ENCODE results near the gene SLC26A8. TPM values are rescaled to one million over a fixed set of nuclear protein-coding genes. Genes with fewer than 3 reads are reported as not detected.
"Not testable (repeated sequence)": the region's sequence is repeated elsewhere in the genome, so short reads cannot be mapped to it uniquely, and the experiment has no call there.

Gene SLC26A8
- total RNA-seq, 1 donor: not detected

DNA sequence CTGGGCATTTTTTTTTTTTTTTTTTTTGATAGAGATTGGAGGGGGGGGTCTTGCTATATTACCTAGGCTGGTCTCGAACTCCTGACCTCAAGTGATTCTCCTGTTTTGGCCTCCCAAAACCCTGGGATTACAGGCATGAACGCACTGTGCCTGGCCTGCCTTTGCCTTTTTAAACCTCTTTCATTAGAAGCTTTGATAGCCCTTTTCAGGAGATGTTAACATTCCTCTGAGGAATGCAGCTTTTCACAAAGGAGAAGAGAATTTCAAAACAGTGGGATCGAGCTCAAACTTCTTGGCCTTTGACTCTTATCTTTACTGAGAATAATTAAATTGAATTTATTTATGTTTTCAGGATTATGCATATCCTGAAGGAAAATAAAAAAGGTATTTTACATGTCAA, 31.3 kb downstream of the SLC26A8 start:
- H3K4me3 ChIP-seq (ENCODE audit: low read depth, low read length): no peak overlapping the region
- TF ChIP-seq, protein P1, sequence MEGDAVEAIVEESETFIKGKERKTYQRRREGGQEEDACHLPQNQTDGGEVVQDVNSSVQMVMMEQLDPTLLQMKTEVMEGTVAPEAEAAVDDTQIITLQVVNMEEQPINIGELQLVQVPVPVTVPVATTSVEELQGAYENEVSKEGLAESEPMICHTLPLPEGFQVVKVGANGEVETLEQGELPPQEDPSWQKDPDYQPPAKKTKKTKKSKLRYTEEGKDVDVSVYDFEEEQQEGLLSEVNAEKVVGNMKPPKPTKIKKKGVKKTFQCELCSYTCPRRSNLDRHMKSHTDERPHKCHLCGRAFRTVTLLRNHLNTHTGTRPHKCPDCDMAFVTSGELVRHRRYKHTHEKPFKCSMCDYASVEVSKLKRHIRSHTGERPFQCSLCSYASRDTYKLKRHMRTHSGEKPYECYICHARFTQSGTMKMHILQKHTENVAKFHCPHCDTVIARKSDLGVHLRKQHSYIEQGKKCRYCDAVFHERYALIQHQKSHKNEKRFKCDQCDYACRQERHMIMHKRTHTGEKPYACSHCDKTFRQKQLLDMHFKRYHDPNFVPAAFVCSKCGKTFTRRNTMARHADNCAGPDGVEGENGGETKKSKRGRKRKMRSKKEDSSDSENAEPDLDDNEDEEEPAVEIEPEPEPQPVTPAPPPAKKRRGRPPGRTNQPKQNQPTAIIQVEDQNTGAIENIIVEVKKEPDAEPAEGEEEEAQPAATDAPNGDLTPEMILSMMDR (IDR thresholded peaks at IDR 0.05; ENCODE audit: insufficient read depth, low read depth, low read length): no peak
- no peak for DNase-seq (ENCODE audit: low read depth)

DNA sequence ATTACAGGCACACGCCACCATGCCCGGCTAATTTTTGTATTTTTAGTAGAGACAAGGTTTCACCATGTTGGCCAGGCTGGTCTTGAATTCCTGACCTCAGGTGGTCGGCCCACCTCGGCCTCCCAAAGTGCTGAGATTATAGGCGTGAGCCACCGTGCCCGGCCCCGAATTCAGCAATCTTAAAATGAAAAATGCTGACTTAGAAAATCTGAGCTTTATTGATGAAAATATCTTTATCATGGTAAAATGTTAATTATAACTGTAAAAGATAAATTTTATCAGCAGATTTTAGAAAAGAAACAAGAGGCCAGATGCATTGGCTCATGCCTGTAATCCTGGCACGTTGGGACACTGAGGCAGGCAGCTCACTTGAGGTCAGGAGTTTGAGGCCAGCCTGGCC, 36.4 kb downstream of the SLC26A8 start:
- not testable (repeated sequence) for DNase-seq (ENCODE audit: low read depth); H3K4me3 ChIP-seq (ENCODE audit: low read depth, low read length)

DNA sequence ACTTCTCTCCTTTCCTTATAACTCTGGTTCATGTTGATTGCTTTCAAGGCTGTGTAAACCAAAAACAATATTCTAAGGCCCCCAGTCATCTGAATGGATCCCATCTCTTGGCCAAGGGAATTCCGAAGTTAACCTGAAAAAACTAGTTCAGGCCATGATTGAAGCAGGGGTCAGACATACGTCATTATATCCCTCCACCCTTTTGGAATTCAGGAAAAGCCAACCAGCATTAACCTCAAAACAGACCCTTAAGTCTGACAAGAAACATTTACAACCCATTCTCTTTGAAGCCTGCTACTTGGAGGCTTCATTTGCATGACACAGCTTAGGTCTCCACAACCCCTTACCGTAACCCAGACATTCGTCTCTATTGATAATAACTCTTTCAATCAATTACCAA, 39.7 kb downstream of the SLC26A8 start:
- no peak overlapping the region for H3K4me3 ChIP-seq (ENCODE audit: low read depth, low read length)
- TF ChIP-seq, protein P1 (IDR thresholded peaks at IDR 0.05; ENCODE audit: insufficient read depth, low read depth, low read length): no peak
- DNase-seq (ENCODE audit: low read depth): no peak

DNA sequence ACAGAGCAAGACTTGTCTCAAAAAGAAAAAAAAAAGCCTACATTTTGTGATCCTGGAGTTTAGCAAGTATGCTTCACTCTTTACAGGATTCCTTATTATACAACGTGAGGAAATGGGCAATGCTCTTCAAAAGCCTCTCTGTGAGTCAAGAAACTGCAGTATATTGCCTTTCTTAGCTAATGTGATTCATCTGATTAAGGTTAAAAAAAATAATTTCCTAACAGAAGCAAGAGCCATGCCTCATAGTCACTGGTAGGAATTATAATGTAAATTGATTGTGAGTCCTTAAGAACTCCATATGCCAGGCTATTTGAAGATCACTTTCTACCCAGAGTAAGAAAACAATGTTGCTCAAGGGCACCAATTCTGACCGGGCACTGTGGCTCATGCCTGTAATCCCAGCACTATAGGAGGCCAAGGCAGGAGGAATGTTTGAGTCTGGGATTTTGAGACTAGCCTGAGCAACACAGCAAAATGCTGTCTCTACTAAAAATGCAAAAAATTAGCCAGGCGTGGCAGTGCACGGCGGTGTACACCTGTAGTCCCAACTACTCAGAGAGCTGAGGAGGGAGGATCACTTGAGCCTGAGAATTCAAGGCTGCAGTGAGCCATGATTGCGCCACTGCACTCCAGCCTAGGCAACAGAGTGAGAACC, 43.3 kb downstream of the SLC26A8 start:
- TF ChIP-seq, protein P1 (IDR thresholded peaks at IDR 0.05; ENCODE audit: insufficient read depth, low read depth, low read length): no peak
- H3K4me3 ChIP-seq (ENCODE audit: low read depth, low read length): no peak overlapping the region
- DNase-seq (ENCODE audit: low read depth): no peak

DNA sequence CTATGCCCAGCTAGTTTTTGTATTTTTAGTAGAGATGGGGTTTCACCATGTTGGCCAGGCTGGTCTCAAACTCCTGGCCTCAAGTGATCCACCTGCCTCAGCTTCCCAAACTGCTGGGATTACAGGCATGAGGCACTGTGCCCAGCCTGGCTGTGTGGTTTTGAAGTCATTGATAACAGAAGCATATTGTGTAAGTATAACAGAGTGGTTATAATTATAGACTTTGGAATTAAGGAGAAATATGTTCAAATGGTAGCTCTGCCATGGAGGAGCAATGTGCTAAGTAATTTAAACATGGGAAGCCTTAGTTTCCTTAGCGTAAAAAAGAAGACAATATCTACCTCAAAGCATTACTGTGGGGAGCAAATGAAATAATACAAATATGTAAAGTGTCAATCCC, 44.3 kb downstream of the SLC26A8 start:
- DNase-seq (ENCODE audit: low read depth); H3K4me3 ChIP-seq (ENCODE audit: low read depth, low read length): not testable (repeated sequence)

DNA sequence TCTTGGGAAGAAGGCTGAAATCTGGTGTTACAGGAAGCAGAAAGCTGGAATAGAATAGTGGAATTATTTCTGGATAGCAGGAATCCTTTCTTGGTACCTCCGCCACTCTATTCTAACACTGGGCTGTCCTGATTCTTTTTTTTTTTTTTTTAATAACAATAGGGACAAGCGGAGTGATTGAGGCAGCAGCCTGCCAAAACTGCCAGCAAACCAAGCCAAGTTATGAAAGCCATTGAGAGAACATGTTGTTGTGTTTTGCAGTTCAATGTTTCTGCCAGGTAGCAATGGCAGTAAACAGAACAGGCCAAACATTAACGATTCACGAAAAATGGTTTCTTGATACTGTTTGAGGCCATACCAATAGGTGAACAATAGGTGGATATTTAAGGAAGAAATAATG, 47.1 kb downstream of the SLC26A8 start:
- TF ChIP-seq, protein P1 (IDR thresholded peaks at IDR 0.05; ENCODE audit: insufficient read depth, low read depth, low read length): no peak

DNA sequence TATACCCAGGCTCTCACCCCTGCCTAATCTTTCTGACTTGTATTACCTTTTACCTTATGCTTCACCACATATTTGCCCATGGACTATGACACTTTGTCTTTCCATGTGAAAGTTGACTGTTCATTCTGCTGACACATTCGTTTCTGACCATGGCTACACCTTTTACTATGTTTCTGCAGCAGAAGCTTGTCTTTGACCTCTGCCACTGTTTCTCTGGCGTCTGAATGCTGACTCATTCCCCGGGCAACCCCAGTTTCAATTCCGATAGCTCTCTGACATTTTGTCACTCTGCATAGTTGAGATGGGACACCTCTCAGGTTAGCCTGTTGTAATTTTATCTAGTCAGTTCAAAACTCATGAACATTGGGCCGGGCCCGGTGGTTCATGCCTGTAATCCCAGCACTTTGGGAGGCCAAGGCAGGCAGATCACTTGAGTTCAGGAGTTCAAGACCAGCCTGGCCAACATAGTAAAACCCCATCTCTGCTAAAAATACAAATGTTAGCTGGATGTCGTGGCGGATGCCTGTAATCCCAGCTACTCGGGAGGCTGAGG, 50.7 kb downstream of the SLC26A8 start:
- TF ChIP-seq, protein P1 (IDR thresholded peaks at IDR 0.05; ENCODE audit: insufficient read depth, low read depth, low read length): no peak
- H3K4me3 ChIP-seq (ENCODE audit: low read depth, low read length): no peak overlapping the region
- no peak for DNase-seq (ENCODE audit: low read depth)

More for the DNA sequence above, 47.1 kb downstream of the SLC26A8 start:
- no peak overlapping the region for H3K4me3 ChIP-seq (ENCODE audit: low read depth, low read length)
- DNase-seq (ENCODE audit: low read depth): no peak

Data from fibroblast of villous mesenchyme (primary cell).